Stimulated activated CD4-positive, alpha-beta T cell treated with anti-CD3 and anti-CD28 coated beads, Interleukin-2, amount 100 ng/mL, for 48 hours (primary cell): Measurements from ENCODE around the gene UGT1A6.

ENCODE experiments used
- DNase-seq, 2 donors: peaks; one replicate each; pipeline ENCODE4 v3.0.0-alpha.2; 2020

UGT1A6 gene

DNA sequence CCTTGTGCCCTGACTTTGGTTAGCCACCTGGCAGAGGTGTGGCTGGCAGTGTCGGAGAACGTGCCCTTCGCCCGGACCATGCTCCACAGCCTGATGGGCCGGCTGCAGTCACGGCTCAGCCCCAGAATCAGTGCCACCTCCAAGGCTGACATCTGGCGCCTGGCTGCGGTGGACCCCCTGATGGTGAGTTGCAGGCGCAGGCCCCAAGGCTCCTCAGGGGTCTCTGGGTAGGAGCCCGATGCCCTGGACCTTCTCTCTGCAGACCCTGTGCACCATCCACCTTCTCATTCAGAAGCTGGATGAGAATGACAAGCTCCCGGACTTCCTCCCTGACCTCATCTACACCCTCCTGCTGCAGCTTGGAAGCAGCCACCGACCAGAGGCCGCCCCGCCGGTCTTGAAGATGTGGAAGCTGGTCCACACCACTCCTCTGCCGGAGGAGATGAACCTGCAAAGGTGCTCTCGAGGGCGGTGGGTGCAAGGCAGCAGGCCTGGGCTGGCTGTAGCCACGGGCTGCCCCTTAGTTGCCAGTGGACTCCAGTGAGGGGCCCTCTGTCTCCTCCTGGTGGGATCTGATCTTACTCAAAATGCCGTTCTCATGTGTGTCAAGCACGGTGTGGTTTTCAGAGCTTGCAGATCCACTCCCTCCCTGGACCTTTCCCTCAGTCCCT lies 129.5 kb downstream of the UGT1A6 start:
- DNase-seq, result no peak
